KMS-11 (cell line): ENCODE measurements around the gene HPN.

Experiments used
- H2AFZ ChIP-seq: fragments of 200-600 bp; sonication (generic); 2 replicates; pipeline ENCODE4 v1.6.1; 2016; ENCODE audit warnings: antibody characterized with exemption, mixed run types, low read depth
- H3K27ac ChIP-seq: fragments of 200-600 bp; sonication (generic); 2 replicates; pipeline ENCODE4 v1.6.1; 2016; ENCODE audit warnings: mild to moderate bottlenecking, mixed run types
- H3K27me3 ChIP-seq: fragments of 200-600 bp; sonication (generic); 2 replicates; pipeline ENCODE4 v1.6.1; 2017; ENCODE audit warnings: mild to moderate bottlenecking, low read depth, mixed run types, moderate library complexity; ENCODE audit not compliant: insufficient read depth
- H3K36me3 ChIP-seq: fragments of 200-600 bp; sonication (generic); 2 replicates; pipeline ENCODE4 v1.6.1; 2017; ENCODE audit warnings: mild to moderate bottlenecking, mixed run types; ENCODE audit not compliant: insufficient read depth
- H3K4me1 ChIP-seq: fragments of 200-600 bp; sonication (generic); 2 replicates; pipeline ENCODE4 v1.6.1; 2016; ENCODE audit warnings: mild to moderate bottlenecking, low read depth, mixed run types; ENCODE audit not compliant: poor library complexity, severe bottlenecking
- H3K4me2 ChIP-seq: fragments of 200-600 bp; sonication (generic); 2 replicates; pipeline ENCODE4 v1.7.0; 2016; ENCODE audit warnings: mild to moderate bottlenecking, mixed run types
- H3K4me3 ChIP-seq: fragments of 200-600 bp; sonication (generic); IDR thresholded peaks from 2 replicates; pipeline ENCODE4 v1.6.1; 2017; ENCODE audit warnings: low read depth, low read length, mixed read lengths; ENCODE audit not compliant: insufficient read depth
- H3K79me2 ChIP-seq: fragments of 200-600 bp; sonication (generic); 2 replicates; pipeline ENCODE4 v1.6.1; 2016; ENCODE audit warnings: low read depth, mixed run types; ENCODE audit not compliant: insufficient read depth
- H3K9ac ChIP-seq: fragments of 200-600 bp; sonication (generic); 2 replicates; pipeline ENCODE4 v1.6.1; 2016; ENCODE audit warnings: mild to moderate bottlenecking, mixed run types
- H4K20me1 ChIP-seq: fragments of 200-600 bp; sonication (generic); 2 replicates; pipeline ENCODE4 v1.6.1; 2016; ENCODE audit warnings: mild to moderate bottlenecking, mixed run types; ENCODE audit not compliant: insufficient read depth
- CTCF ChIP-seq: fragments of 200-600 bp; sonication (generic); conservative IDR thresholded peaks from 2 replicates; pipeline ENCODE4 v1.6.1; 2017; ENCODE audit warnings: low read depth, mild to moderate bottlenecking, antibody characterized with exemption, low read length, moderate library complexity, mixed read lengths

Gene HPN

GRCh38 chr19:35039881-35040825 lies 1.4 kb upstream of the HPN start:
- H2AFZ ChIP-seq, result no peak overlapping the region

DNA sequence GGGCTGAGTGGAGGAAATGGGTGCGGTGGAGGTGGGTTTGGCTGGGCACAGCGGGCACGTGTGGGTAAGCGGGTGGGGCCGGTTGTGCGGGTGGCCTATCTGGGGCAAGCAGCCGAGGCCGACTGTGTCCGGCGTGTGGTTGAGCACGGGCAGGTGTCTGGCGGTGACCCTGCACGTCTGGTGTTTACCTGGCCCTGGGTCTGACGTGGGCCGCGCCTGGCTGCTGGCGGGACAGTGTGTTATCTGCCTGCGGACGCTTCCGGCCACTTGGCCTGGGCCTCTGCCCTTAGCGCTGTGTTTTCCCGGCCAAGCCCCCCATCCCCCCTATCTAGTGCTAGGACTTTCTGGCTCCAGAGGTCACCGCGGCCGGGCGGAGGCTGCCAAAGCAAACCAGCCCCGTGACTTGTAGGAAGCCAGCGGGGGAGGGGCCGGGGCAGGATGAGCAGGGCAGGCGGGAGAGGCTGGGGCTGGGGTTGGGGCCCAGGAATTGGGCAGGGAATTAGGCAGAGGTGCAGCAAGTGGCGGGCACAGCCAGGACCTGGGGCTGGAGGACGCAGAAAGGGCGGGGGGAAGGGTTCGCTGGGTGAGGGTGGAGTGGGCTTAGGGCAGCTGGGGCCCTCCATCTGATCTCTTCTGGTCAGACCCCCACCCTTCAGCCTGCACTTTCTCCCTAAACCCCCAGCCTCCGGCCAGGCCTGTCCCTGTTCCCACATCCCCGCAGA lies 534 bp upstream of the HPN start:
- Histone ChIP-seq H3K27me3 (peaks cover 8% of the 10 kb centered on the region; the same call in 1 of the 2 replicates), H3K36me3 (no peaks in the 10 kb centered on the region), H3K9ac (no peak overlapping the region), H3K79me2 (no peaks in the 10 kb centered on the region), H4K20me1 (no peaks in the 10 kb centered on the region), H3K27ac (no peak overlapping the region), H2AFZ (no peak overlapping the region), H3K4me1 (no peaks in the 10 kb centered on the region), H3K4me3 (no peak overlapping the region), H3K4me2 (no peak overlapping the region)
- no peak for TF ChIP-seq CTCF

More at GRCh38 chr19:35039881-35040825, 1.4 kb upstream of the HPN start:
- no peak overlapping the region for H3K9ac ChIP-seq
- no peaks in the 10 kb centered on the region for H3K36me3 ChIP-seq
- H4K20me1 ChIP-seq, result no peaks in the 10 kb centered on the region
- no peak for TF ChIP-seq CTCF
- H3K4me1 ChIP-seq, result no peaks in the 10 kb centered on the region
- H3K79me2 ChIP-seq, result no peaks in the 10 kb centered on the region
- peaks cover 15% of the 10 kb centered on the region; the same call in 1 of the 2 replicates for H3K27me3 ChIP-seq
- H3K4me2 ChIP-seq, result no peak overlapping the region
- H3K27ac ChIP-seq, result no peak overlapping the region
- H3K4me3 ChIP-seq, result no peak overlapping the region

- H4K20me1 ChIP-seq, result no peaks in the 10 kb centered on the region
- TF ChIP-seq CTCF, result no peak
- H3K4me2 ChIP-seq, result no peak overlapping the region
- H3K27me3 ChIP-seq, result peaks cover 9% of the 10 kb centered on the region; the same call in 1 of the 2 replicates
- H3K9ac ChIP-seq, result no peak overlapping the region
- H3K36me3 ChIP-seq, result no peaks in the 10 kb centered on the region
- H2AFZ ChIP-seq, result no peak overlapping the region
- H3K79me2 ChIP-seq, result no peaks in the 10 kb centered on the region
- H3K27ac ChIP-seq, result no peak overlapping the region
- H3K4me1 ChIP-seq, result no peaks in the 10 kb centered on the region
- H3K4me3 ChIP-seq, result no peak overlapping the region
These were observed 672 bp downstream of the HPN start for GRCh38 chr19:35042056-35042730.

DNA sequence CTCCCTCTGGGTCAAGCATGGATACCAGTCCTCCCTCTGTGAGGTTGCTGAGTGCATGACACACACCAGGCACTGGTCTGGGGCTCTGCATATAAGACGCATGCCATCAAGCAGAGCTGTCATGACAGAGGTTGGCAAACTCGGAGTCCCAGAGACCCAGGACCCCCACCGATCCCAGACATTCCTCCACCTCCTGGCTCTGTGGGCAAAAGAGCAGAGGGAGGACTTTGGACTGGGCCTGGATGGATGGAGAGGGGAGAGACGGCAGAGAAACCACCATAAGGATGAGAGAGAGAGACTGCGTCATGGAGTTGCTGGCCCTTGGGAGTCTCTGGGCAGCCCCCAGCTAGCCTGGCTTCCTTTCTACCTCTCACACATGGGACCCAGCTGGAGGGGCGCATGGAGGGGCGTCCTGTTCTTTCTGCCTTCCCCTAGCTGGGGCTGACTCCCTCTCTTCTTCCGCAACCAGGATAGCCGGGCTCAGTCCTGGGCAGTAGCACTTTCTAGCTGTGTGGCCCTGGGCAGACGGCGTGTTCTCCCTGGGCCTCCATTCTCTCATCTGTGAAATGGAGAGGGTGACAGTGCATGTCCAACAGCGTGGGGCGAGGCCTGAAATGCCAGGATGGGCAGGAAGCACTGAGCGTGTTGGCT lies 1.6 kb downstream of the HPN start:
- Histone ChIP-seq H2AFZ (no peak overlapping the region), H3K4me1 (no peaks in the 10 kb centered on the region), H3K79me2 (no peaks in the 10 kb centered on the region), H3K27ac (no peak overlapping the region), H3K27me3 (peaks cover 14% of the 10 kb centered on the region; the same call in 1 of the 2 replicates), H3K36me3 (no peaks in the 10 kb centered on the region), H3K4me3 (no peak overlapping the region), H3K4me2 (no peak overlapping the region), H4K20me1 (no peaks in the 10 kb centered on the region), H3K9ac (no peak overlapping the region)
- no peak for TF ChIP-seq CTCF
